GM12878 (cell line): ENCODE data around the gene ZFP36. TPM values are rescaled to one million over a fixed set of nuclear protein-coding genes. Genes with fewer than 3 reads are reported as not detected.

Source experiments
- ATAC-seq: fragments of 200-7000 bp; cut with Tn5 transposase; 3 replicates; pipeline ENCODE4 v1.9.1; 2020; ENCODE audit warnings: mild to moderate bottlenecking, moderate library complexity
- BruUV-seq: library from RNA; stranded (reverse); fragments of 400-500 nt; replicated peaks from 2 replicates; lab custom pipeline; 2021; lab: Mats Ljungman, UMichigan
- CTCF ChIA-PET: fragments of 300-600 bp; sonication (Branson Sonifier 250); formaldehyde crosslinking; extraction: SDS; loops from one replicate; lab custom pipeline; 2021; ENCODE audit warnings: inconsistent platforms; lab: Yijun Ruan, JAX
- POLR2A ChIA-PET: fragments of 350-600 bp; formaldehyde crosslinking; extraction: SDS; loops from one replicate; lab custom pipeline; 2021; ENCODE audit warnings: inconsistent platforms; lab: Charles Lee
- RAD21 ChIA-PET: fragments of 300-600 bp; sonication (Branson Sonifier 250); formaldehyde crosslinking; loops from one replicate; lab custom pipeline; 2023; ENCODE audit warnings: antibody characterized with exemption; ENCODE audit not compliant: unreplicated experiment; lab: Charles Lee
- SMC1A ChIA-PET: fragments of 300-600 bp; sonication (Branson Sonifier 250); formaldehyde crosslinking; loops from one replicate; lab custom pipeline; 2023; ENCODE audit not compliant: unreplicated experiment, uncharacterized antibody; lab: Charles Lee
- DNase-seq: peaks from one replicate; pipeline ENCODE4 v3.0.0-alpha.2; 2011; ENCODE audit warnings: low read depth, low spot score
- FAIRE-seq: peaks from 3 replicates; lab custom pipeline; 2011; peaks lifted over from hg19 to GRCh38; lab: Jason Lieb, UNC
- H2AFZ ChIP-seq: 2 replicates; pipeline ENCODE4 v1.6.0; 2011; ENCODE audit warnings: low read depth, low read length, control low read depth; ENCODE audit not compliant: control insufficient read depth
- H3K27ac ChIP-seq: 2 replicates; pipeline ENCODE4 v1.5.1; 2011; ENCODE audit warnings: control low read depth; ENCODE audit not compliant: control insufficient read depth, insufficient read depth
- H3K27me3 ChIP-seq, 2 experiments: replicated peaks in 1 of 2; 2 replicates each; pipeline versions ENCODE4 v1.6.0 to v1.6.1; 2011; ENCODE audit warnings: low read length in 1 of 2; ENCODE audit not compliant: control insufficient read depth in 2 of 2, insufficient read depth in 2 of 2
- H3K36me3 ChIP-seq, 2 experiments: 2 replicates each; pipeline ENCODE4 v1.5.1; 2011; ENCODE audit warnings: low read length in 1 of 2; ENCODE audit not compliant: control insufficient read depth in 2 of 2, insufficient read depth in 2 of 2
- H3K4me1 ChIP-seq: 2 replicates; pipeline ENCODE4 v1.6.1; 2011; ENCODE audit warnings: mild to moderate bottlenecking, low read length, moderate library complexity, mixed read lengths; ENCODE audit not compliant: control insufficient read depth, insufficient read depth
- H3K4me2 ChIP-seq: 2 replicates; pipeline ENCODE4 v1.6.0; 2011; ENCODE audit warnings: control low read depth; ENCODE audit not compliant: control insufficient read depth, insufficient read depth
- H3K4me3 ChIP-seq: fragments of 200-600 bp; sonication (generic); 2 replicates; pipeline ENCODE4 v1.5.1; 2016
- H3K79me2 ChIP-seq: 2 replicates; pipeline ENCODE4 v1.6.0; 2011; ENCODE audit warnings: low read length; ENCODE audit not compliant: control insufficient read depth, insufficient read depth
- H3K9ac ChIP-seq: 2 replicates; pipeline ENCODE4 v1.8.0; 2011; ENCODE audit warnings: low read length, control low read depth, mixed read lengths; ENCODE audit not compliant: control insufficient read depth, insufficient read depth
- H3K9me3 ChIP-seq: replicated peaks from 3 replicates; pipeline ENCODE4 v1.5.1; 2011; ENCODE audit warnings: mild to moderate bottlenecking, low read length; ENCODE audit not compliant: control insufficient read depth, insufficient read depth
- H4K20me1 ChIP-seq: 2 replicates; pipeline ENCODE4 v1.6.0; 2011; ENCODE audit not compliant: control insufficient read depth, insufficient read depth
- BHLHE40 ChIP-seq, 2 experiments: fragments of 450-650 bp in 1 of 2; IDR thresholded peaks; 2 replicates each; pipeline ENCODE4 v1.6.1; 2011 to 2017; ENCODE audit warnings: low read depth in 2 of 2, borderline replicate concordance in 1 of 2, improper control_type of control experiment in 1 of 2, low read length in 1 of 2, mild to moderate bottlenecking in 1 of 2
- IKZF2 ChIP-seq, 2 experiments: fragments of 450-650 bp; IDR thresholded peaks; 2 replicates each; pipeline ENCODE4 v1.6.1; 2017; ENCODE audit warnings: mild to moderate bottlenecking in 2 of 2, moderate library complexity in 2 of 2
- KAT2A ChIP-seq: conservative IDR thresholded peaks from 2 replicates; pipeline ENCODE4 v1.6.1; 2011; ENCODE audit warnings: low read depth, low read length; ENCODE audit not compliant: control insufficient read depth
- NR2C2 ChIP-seq: IDR thresholded peaks from 2 replicates; pipeline ENCODE4 v1.6.1; 2011; ENCODE audit warnings: borderline replicate concordance, low read depth; ENCODE audit not compliant: control insufficient read depth, insufficient read length
- RB1 ChIP-seq: fragments of 450-650 bp; formaldehyde crosslinking; IDR thresholded peaks from 2 replicates; pipeline ENCODE4 v1.6.1; 2017; ENCODE audit warnings: mild to moderate bottlenecking, borderline replicate concordance
- RELB ChIP-seq: fragments of 450-650 bp; IDR thresholded peaks from 2 replicates; pipeline ENCODE4 v1.6.1; 2017; ENCODE audit warnings: low read depth, mild to moderate bottlenecking, moderate library complexity
- SPI1 ChIP-seq: IDR thresholded peaks from 2 replicates; pipeline ENCODE4 v1.6.1; 2011; ENCODE audit warnings: low read depth, mild to moderate bottlenecking, low read length, moderate library complexity, borderline replicate concordance; ENCODE audit not compliant: insufficient read depth
- TCF12 ChIP-seq: IDR thresholded peaks from 2 replicates; pipeline ENCODE4 v1.6.1; 2011; ENCODE audit warnings: low read depth, mild to moderate bottlenecking, low read length
- TCF7 ChIP-seq: IDR thresholded peaks from 2 replicates; pipeline ENCODE4 v1.6.1; 2014; ENCODE audit warnings: antibody characterized with exemption, borderline replicate concordance
- WRNIP1 ChIP-seq: IDR thresholded peaks from 2 replicates; pipeline ENCODE4 v1.6.1; 2011; ENCODE audit warnings: low read depth, low read length, improper control_type of control experiment, borderline replicate concordance
- WGBS: methylation state at CpG from one replicate; pipeline ENCODE4 v1.1.6; 2016; ENCODE audit warnings: low lambda C conversion rate; ENCODE audit not compliant: insufficient replicate concordance, insufficient coverage; ENCODE audit errors: missing lambda C conversion rate; 5-methylcytosine and 5-hydroxymethylcytosine counted together
- in situ Hi-C: fragments of 300-500 bp; cut with MboI; formaldehyde crosslinking; loops from 9 replicates; pipeline ENCODE4 v1.14.3; 2018; ENCODE audit warnings: mixed read lengths
- intact Hi-C: fragments of 100-400 bp; cut with micrococcal nuclease; formaldehyde crosslinking; loops from one replicate; pipeline ENCODE4 v1.14.2; 2022; ENCODE audit not compliant: unreplicated experiment
- polyA plus RNA-seq, 11 experiments: library from polyadenylated mRNA; depleted of rRNA in 4 of 11; unstranded in 6 of 11; stranded (reverse) in 5 of 11; fragments of >200 nt; fragmentation: Nextera tagmentation in 4 of 11; fragmentation: Illumina TruSeq in 1 of 11; extraction: Ambion mirVana in 4 of 11; extraction: Trizol in 1 of 11; gene quantifications; 1 replicate in 1 of 11; 2 replicates in 10 of 11; pipeline versions ENCODE4 v1.2.1 to v1.2.3, GENCODE V29; 2011 to 2016; ENCODE audit warnings: inconsistent platforms in 2 of 11, missing spikeins in 2 of 11, low read depth in 1 of 11
- total RNA-seq, 4 experiments: library from RNA; depleted of rRNA in 3 of 4; stranded (reverse); fragments of >200 nt in 3 of 4; fragmentation: Illumina TruSeq in 1 of 4; extraction: Trizol in 1 of 4; gene quantifications; 2 replicates each; pipeline versions ENCODE4 v1.2.1 to v1.2.3, GENCODE V29; 2013 to 2021
- TF ChIP-seq, protein P1 (sequence below): fragments of 450-650 bp; conservative IDR thresholded peaks from 2 replicates; pipeline ENCODE4 v1.6.1; 2017; ENCODE audit warnings: mild to moderate bottlenecking, moderate library complexity
- TF ChIP-seq, protein P2 (sequence below): fragments of 150-350 bp; IDR thresholded peaks from 2 replicates; pipeline ENCODE4 v1.6.1; 2016; ENCODE audit warnings: low read depth, low read length
- TF ChIP-seq, protein P3 (sequence below): IDR thresholded peaks from 2 replicates; pipeline ENCODE4 v1.6.1; 2012; ENCODE audit warnings: low read length, inconsistent platforms

The ZFP36 gene
- total and polyA plus RNA-seq, 10 of the 15 experiments (the other 5 are each of a cell fraction or from before 2014, with no cell fraction given) = 5.3 to 55.0 (median 18.1) TPM

- Histone ChIP-seq H3K27me3 (no peaks in the 10 kb centered on the region), H3K4me3 (peak overlapping the region; percentile 26), H3K9me3 (no peaks in the 10 kb centered on the region), H3K4me2 (peak overlapping the region; percentile 94), H2AFZ (no peak overlapping the region), H3K9ac (peak overlapping the region; percentile 83), H4K20me1 (no peaks in the 10 kb centered on the region), H3K36me3 (peaks cover 0 to 15% of the 10 kb centered on the region in 2 experiments; a peak in 3 of 4 replicates), H3K27ac (peak overlapping the region; percentile 99), H3K4me1 (peaks cover 56% of the 10 kb centered on the region), H3K79me2 (peaks cover 18% of the 10 kb centered on the region)
- in situ Hi-C loops = no loop called here
- 18% methylated on average over 11 of the region's 11 CpGs for WGBS
- ChIA-PET CTCF (interaction anchor here (0.8 to 7.4 kb wide), 17 partner anchors 8 to 422 kb away, joined by 3 to 218 read pairs (median 4); partner anchors contain the start of genes DLL3, EID2B, PAK4 and PLEKHG2), POLR2A (interaction anchor here (0.5 to 3.3 kb wide), 7 partner anchors 9 to 161 kb away, joined by 3 to 40 read pairs (median 9); partner anchors contain the start of genes GMFG, PLEKHG2, RPS16 and SAMD4B), RAD21 (interaction anchor here (0.9 to 6.7 kb wide), 12 partner anchors 9 to 274 kb away, joined by 3 to 159 read pairs (median 4); partner anchors contain the start of genes PLEKHG2, RPS16, SAMD4B and ZFP36), SMC1A (interaction anchor here (0.6 to 8.7 kb wide), 12 partner anchors 8 to 302 kb away, joined by 3 to 146 read pairs (median 4); partner anchors contain the start of genes DLL3, PLEKHG2, RPS16 and SAMD4B)
- TSS peak; percentile 24 for BruUV-seq
- ATAC-seq (peak; percentile 35), FAIRE-seq (peak; percentile 56), DNase-seq (no peak)
- intact Hi-C loops = no loop called here
- TF ChIP-seq TCF7 = no peak
- no peak for TF ChIP-seq NR2C2
- TF ChIP-seq TCF12 = peak; percentile 70; the same call in 1 of the 2 replicates
- no peak for TF ChIP-seq KAT2A
- TF ChIP-seq, protein P1, sequence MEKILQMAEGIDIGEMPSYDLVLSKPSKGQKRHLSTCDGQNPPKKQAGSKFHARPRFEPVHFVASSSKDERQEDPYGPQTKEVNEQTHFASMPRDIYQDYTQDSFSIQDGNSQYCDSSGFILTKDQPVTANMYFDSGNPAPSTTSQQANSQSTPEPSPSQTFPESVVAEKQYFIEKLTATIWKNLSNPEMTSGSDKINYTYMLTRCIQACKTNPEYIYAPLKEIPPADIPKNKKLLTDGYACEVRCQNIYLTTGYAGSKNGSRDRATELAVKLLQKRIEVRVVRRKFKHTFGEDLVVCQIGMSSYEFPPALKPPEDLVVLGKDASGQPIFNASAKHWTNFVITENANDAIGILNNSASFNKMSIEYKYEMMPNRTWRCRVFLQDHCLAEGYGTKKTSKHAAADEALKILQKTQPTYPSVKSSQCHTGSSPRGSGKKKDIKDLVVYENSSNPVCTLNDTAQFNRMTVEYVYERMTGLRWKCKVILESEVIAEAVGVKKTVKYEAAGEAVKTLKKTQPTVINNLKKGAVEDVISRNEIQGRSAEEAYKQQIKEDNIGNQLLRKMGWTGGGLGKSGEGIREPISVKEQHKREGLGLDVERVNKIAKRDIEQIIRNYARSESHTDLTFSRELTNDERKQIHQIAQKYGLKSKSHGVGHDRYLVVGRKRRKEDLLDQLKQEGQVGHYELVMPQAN = peak; percentile 35; the same call in 1 of the 2 replicates
- peak; percentile 30; the same call in 1 of the 2 replicates for TF ChIP-seq RELB
- TF ChIP-seq IKZF2 (IDR thresholded peaks at IDR 0.05) = peak; percentile 50 to 75; a peak in 3 of 4 replicates
- peak; percentile 80 for TF ChIP-seq SPI1
- TF ChIP-seq WRNIP1 = no peak
- TF ChIP-seq, protein P2, sequence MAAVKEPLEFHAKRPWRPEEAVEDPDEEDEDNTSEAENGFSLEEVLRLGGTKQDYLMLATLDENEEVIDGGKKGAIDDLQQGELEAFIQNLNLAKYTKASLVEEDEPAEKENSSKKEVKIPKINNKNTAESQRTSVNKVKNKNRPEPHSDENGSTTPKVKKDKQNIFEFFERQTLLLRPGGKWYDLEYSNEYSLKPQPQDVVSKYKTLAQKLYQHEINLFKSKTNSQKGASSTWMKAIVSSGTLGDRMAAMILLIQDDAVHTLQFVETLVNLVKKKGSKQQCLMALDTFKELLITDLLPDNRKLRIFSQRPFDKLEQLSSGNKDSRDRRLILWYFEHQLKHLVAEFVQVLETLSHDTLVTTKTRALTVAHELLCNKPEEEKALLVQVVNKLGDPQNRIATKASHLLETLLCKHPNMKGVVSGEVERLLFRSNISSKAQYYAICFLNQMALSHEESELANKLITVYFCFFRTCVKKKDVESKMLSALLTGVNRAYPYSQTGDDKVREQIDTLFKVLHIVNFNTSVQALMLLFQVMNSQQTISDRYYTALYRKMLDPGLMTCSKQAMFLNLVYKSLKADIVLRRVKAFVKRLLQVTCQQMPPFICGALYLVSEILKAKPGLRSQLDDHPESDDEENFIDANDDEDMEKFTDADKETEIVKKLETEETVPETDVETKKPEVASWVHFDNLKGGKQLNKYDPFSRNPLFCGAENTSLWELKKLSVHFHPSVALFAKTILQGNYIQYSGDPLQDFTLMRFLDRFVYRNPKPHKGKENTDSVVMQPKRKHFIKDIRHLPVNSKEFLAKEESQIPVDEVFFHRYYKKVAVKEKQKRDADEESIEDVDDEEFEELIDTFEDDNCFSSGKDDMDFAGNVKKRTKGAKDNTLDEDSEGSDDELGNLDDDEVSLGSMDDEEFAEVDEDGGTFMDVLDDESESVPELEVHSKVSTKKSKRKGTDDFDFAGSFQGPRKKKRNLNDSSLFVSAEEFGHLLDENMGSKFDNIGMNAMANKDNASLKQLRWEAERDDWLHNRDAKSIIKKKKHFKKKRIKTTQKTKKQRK = no peak
- TF ChIP-seq, protein P3, sequence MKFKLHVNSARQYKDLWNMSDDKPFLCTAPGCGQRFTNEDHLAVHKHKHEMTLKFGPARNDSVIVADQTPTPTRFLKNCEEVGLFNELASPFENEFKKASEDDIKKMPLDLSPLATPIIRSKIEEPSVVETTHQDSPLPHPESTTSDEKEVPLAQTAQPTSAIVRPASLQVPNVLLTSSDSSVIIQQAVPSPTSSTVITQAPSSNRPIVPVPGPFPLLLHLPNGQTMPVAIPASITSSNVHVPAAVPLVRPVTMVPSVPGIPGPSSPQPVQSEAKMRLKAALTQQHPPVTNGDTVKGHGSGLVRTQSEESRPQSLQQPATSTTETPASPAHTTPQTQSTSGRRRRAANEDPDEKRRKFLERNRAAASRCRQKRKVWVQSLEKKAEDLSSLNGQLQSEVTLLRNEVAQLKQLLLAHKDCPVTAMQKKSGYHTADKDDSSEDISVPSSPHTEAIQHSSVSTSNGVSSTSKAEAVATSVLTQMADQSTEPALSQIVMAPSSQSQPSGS = no peak
- peak in 1 of 2 experiments; percentile 48; a peak in 1 of 4 replicates for TF ChIP-seq BHLHE40 (IDR thresholded peaks at IDR 0.05; ENCODE audit: borderline replicate concordance in 1 of 2, low read depth in 2 of 2, low read length in 1 of 2)
- no peak for TF ChIP-seq RB1
Observed at GRCh38 chr19:39398297-39398864, 8.3 kb upstream of the ZFP36 start.
